Ovary (tissue), 9 donors: ENCODE data around the gene HPS5. TPM values are rescaled to one million over a fixed set of nuclear protein-coding genes. Genes with fewer than 3 reads are reported as not detected.
"Not testable (repeated sequence)": the region's sequence is repeated elsewhere in the genome, so short reads cannot be mapped to it uniquely, and the experiment has no call there.

Source experiments
- DNase-seq, 5 donors: peaks; one replicate each; pipeline ENCODE4 v3.0.0-alpha.2; 2019 to 2020
- H3K27ac ChIP-seq, 2 donors: fragments of 200-600 bp; one replicate each; pipeline versions ENCODE4 v1.5.1 to v1.8.0; 2019 to 2022
- H3K27me3 ChIP-seq: fragments of 200-600 bp; one replicate; pipeline ENCODE4 v1.8.0; 2022
- H3K36me3 ChIP-seq: fragments of 200-600 bp; sonication (generic); one replicate; pipeline ENCODE4 v1.5.1; 2019
- H3K4me1 ChIP-seq: one replicate; pipeline ENCODE4 v1.8.1; 2013; ENCODE audit warnings: mild to moderate bottlenecking, moderate library complexity; ENCODE audit not compliant: insufficient read depth
- H3K4me3 ChIP-seq: fragments of 200-600 bp; sonication (generic); one replicate; pipeline ENCODE4 v1.5.1; 2017
- H3K9me3 ChIP-seq, 2 donors: fragments of 200-600 bp in 1 of 2; sonication (generic) in 1 of 2; one replicate each; pipeline versions ENCODE4 v1.5.1 to v1.8.1; 2013 to 2019; ENCODE audit warnings: mild to moderate bottlenecking in 1 of 2, moderate library complexity in 1 of 2
- EP300 ChIP-seq: sonication (generic); formaldehyde crosslinking; IDR thresholded peaks from one replicate; pipeline ENCODE4 v1.6.1; 2017; ENCODE audit warnings: antibody characterized with exemption
- POLR2A ChIP-seq: fragments of 450-650 bp; IDR thresholded peaks from one replicate; pipeline ENCODE4 v1.6.1; 2017; ENCODE audit warnings: antibody characterized with exemption, mild to moderate bottlenecking, moderate library complexity
- WGBS, 3 donors: extraction: QIAGEN DNeasy Blood & Tissue Kit in 1 of 3; methylation state at CpG; one replicate each; pipeline versions ENCODE4 v1.1.5 to v1.1.7; 2013 to 2017; 5-methylcytosine and 5-hydroxymethylcytosine counted together
- intact Hi-C, 4 donors: fragments of 100-400 bp; cut with DNase I; formaldehyde crosslinking; loops; one replicate each; pipeline versions ENCODE4 v1.11.0 to v1.15.1; 2022 to 2023
- polyA plus RNA-seq, 2 donors: library from polyadenylated mRNA; stranded (reverse); fragments of 200-250 nt in 1 of 2; fragments of 350-450 nt in 1 of 2; fragmentation: Illumina TruSeq in 1 of 2; extraction: RNeasy Lipid Tissue Mini Kit (QIAGEN cat#74804) in 1 of 2; gene quantifications; one replicate each; pipeline ENCODE4 v1.2.3, GENCODE V29; 2013 to 2014
- total RNA-seq, 7 donors: library from RNA; depleted of rRNA in 2 of 7; stranded (reverse); fragments of >200 nt in 2 of 7; fragmentation: NEBNext Ultra II Directional in 3 of 7; extraction: Animal tissue kit (Norgen Biotek cat#: 25700) in 3 of 7; gene quantifications; one replicate each; pipeline versions ENCODE4 v1.1.0 to v1.2.4, GENCODE V29; 2016 to 2023
- TF ChIP-seq, protein P1 (sequence below), 3 donors: fragments of 450-650 bp in 2 of 3; fragments of 200-600 bp in 1 of 3; IDR thresholded peaks; one replicate each; pipeline versions ENCODE4 v1.5.1 to v1.8.0; 2016 to 2022; ENCODE audit warnings: antibody characterized with exemption in 3 of 3, mild to moderate bottlenecking in 1 of 3
- donor health status: DM: no; HTN: no; CAD: no; lungs with moderate emphysema.
- donor health status: DM: no; HTN: no; CAD: no.
- donor health status: Bipolar disorder and iron deficiency.
- donor health status: DM: yes; HTN: yes; CAD: no.
- donor health status: DM: no; HTN: no; CAD: no.
- donor health status: DM: yes; HTN: yes; CAD: no.

The HPS5 gene
- total and polyA plus RNA-seq, 9 donors: 11.0 to 32.7 (median 18.5) TPM

DNA sequence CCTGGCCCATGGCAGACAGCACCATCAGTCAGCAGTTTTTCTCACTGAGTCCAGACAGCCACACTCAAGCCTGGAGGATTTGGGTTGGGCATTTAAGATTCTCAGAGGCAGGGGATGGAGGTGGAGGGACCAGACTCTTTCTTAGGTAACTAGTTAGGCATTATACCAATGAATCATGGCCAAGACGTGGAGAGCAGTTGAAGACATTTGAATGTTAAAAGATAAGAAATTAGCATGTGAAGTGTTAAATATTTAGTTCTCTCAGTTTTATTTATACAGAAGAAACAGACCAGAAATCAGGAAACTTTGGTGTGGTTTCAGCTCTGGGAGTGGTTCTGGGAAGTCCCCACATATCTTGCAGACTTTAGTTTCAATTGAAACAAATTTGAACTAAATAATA, 10.4 kb upstream of the HPS5 start:
- H3K4me3 ChIP-seq: no peak overlapping the region
- no peaks in the 10 kb centered on the region for H3K9me3 ChIP-seq
- no peak for DNase-seq
- TF ChIP-seq EP300 (no peak), POLR2A (no peak)
- TF ChIP-seq, protein P1, sequence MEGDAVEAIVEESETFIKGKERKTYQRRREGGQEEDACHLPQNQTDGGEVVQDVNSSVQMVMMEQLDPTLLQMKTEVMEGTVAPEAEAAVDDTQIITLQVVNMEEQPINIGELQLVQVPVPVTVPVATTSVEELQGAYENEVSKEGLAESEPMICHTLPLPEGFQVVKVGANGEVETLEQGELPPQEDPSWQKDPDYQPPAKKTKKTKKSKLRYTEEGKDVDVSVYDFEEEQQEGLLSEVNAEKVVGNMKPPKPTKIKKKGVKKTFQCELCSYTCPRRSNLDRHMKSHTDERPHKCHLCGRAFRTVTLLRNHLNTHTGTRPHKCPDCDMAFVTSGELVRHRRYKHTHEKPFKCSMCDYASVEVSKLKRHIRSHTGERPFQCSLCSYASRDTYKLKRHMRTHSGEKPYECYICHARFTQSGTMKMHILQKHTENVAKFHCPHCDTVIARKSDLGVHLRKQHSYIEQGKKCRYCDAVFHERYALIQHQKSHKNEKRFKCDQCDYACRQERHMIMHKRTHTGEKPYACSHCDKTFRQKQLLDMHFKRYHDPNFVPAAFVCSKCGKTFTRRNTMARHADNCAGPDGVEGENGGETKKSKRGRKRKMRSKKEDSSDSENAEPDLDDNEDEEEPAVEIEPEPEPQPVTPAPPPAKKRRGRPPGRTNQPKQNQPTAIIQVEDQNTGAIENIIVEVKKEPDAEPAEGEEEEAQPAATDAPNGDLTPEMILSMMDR (IDR thresholded peaks at IDR 0.05): no peak
- H3K27me3 ChIP-seq: no peaks in the 10 kb centered on the region
- H3K27ac ChIP-seq: no peak overlapping the region
- H3K4me1 ChIP-seq: no peaks in the 10 kb centered on the region
- intact Hi-C loops: no loop called here
- WGBS, 3 donors: 67 to 81% (median 72%) methylated on average over 1 of the region's 1 CpG
- H3K36me3 ChIP-seq: no peaks in the 10 kb centered on the region

DNA sequence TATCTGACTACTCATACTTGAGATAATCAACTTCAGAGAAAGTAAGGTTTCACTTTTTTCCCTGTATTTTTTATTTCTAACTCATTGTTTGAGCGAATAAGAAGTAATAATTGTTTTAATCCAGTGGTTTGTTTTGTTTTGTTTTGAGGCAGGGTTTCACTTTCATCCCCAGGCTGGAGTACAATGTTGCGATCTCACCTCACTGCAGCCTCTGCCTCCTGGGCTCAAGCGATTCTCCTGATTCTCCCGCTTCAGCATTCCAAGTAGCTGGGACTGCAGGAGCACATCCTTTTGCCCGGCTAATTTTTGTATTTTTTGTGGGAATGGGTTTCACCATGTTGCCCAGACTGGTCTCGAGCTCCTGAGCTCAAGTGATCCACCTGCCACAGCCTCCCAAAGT, 9.0 kb upstream of the HPS5 start:
- Histone ChIP-seq H3K4me3 (no peak overlapping the region), H3K36me3 (no peaks in the 10 kb centered on the region), H3K4me1 (no peaks in the 10 kb centered on the region), H3K27ac (no peak overlapping the region), H3K27me3 (no peaks in the 10 kb centered on the region), H3K9me3 (no peaks in the 10 kb centered on the region)
- WGBS, 3 donors: 78 to 90% (median 84%) methylated on average over 6 of the region's 6 CpGs
- DNase-seq: no peak
- intact Hi-C loops: no loop called here
- no peak for TF ChIP-seq POLR2A
- TF ChIP-seq, protein P1 (IDR thresholded peaks at IDR 0.05): no peak
- no peak for TF ChIP-seq EP300

DNA sequence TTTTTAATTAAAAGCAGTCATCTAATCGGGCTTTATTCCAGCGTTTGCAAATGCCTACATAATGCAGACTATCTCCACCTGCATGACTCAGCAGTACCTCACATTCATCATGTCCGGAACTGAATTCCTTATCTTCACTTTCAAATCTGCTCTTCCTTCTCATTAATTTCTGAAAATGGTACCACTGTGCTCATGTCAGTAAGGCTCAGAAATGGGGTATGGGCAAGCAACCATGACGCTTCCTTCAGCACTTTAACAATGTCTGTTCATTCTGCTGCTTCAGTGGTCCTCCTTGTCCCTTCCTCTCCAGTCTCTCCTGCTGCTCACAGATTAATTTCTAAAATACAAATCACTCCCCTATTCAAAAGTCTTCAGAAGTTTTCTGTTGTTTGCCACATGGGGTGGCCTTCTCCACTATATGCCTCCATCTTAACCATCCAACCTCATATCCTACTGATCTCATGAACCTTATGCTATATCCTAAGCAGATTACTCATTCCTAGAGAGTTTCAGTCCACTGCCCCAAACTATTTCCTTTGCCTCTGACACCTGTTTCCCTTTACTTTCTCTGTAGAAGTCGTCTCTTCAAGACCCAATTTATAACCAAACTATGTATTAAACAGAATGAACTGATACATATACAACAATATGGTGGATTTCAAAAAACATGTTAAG, 7.4 kb upstream of the HPS5 start:
- no peak for DNase-seq
- H3K4me1 ChIP-seq: peaks cover under 1% of the 10 kb centered on the region
- no peaks in the 10 kb centered on the region for H3K27me3 ChIP-seq
- TF ChIP-seq, protein P1 (IDR thresholded peaks at IDR 0.05): no peak
- WGBS, 3 donors: 63 to 73% (median 71%) methylated on average over 5 of the region's 5 CpGs
- H3K4me3 ChIP-seq: no peak overlapping the region
- intact Hi-C loops: loop anchor here in 1 of 4 donors (10.0 kb wide), 1 partner anchor 55 kb away; no protein-coding TSS in a partner anchor
- no peaks in the 10 kb centered on the region for H3K36me3 ChIP-seq
- no peak overlapping the region for H3K27ac ChIP-seq
- H3K9me3 ChIP-seq: no peaks in the 10 kb centered on the region

DNA sequence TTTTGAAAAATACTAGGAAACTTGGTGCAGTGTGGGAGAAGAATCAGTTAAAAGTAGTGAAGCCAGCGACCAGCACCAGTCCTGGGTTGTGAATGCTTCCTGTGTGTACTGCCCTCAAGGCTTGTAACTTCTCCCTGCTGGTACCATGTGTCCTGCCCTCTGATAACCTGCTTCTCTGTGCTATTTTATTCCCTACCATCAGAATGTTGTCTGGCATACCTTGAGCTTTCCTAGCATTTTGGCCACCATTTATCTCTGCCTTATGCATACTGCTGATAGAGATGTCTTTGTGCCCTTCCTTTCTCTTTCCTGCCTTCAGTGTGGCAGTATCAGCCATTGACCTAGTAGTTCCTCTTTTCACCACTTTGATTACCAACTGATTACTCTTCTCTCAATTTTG, 2.4 kb upstream of the HPS5 start:
- TF ChIP-seq POLR2A (no peak), EP300 (no peak)
- TF ChIP-seq, protein P1 (IDR thresholded peaks at IDR 0.05): no peak
- Histone ChIP-seq H3K27me3 (no peaks in the 10 kb centered on the region), H3K4me3 (no peak overlapping the region), H3K4me1 (peaks cover 8% of the 10 kb centered on the region), H3K27ac (no peak overlapping the region), H3K9me3 (no peaks in the 10 kb centered on the region), H3K36me3 (no peaks in the 10 kb centered on the region)
- DNase-seq: no peak
- intact Hi-C loops: loop anchor here in 3 of 4 donors (5.0 to 10.0 kb wide), 3 partner anchors 58 to 73 kb away; no protein-coding TSS in a partner anchor
- 62 to 74% (median 66%) methylated on average over 1 of the region's 1 CpG for WGBS, 3 donors

DNA sequence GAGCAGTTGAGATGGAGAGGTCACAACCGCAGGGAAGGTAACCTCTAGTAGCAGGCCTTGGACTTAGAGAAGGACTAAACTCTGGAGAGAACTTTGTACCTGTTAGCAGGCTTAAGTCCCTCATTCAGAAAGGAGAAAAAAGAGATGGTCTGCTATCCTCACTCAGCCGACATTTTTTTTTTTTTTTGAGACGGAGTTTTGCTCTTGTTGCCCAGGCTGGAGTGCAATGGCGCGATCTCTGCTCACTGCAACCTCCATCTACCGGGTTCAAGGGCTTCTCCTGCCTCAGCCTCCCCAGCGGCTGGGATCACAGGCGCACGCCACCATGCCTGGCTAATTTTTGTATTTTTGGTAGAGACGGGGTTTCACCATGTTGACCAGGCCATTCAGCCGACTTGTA, 1.9 kb upstream of the HPS5 start:
- intact Hi-C loops: loop anchor here (2.0 to 10.0 kb wide), 4 partner anchors 58 to 73 kb away; partner anchors contain the start of gene LDHA (in 1 of the 4)
- WGBS, 3 donors: 87 to 93% (median 92%) methylated on average over 11 of the region's 11 CpGs
- DNase-seq, H3K36me3 ChIP-seq, H3K4me3 ChIP-seq, H3K4me1 ChIP-seq, H3K27ac ChIP-seq, H3K9me3 ChIP-seq, H3K27me3 ChIP-seq: not testable (repeated sequence)
